ENCODE results near the gene TACO1.

DNA sequence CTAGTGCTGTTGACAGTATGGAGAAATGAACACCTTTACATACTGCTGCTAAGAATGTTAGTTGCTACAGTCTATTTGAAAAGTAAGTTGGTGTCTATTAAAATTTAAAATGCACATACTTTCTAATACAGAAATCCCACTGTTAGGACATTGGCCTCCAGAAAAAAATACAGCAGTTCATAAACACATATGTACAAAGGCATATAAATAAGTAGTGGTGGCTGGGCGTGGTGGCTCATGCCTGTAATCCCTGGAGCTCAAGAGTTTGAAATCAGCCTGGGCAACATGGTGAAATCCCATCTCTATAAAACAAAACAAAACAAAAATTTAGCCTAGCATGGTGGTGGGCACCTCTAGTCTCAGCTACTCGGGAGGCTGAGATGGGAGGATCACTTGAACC is 37.4 kb upstream of the TACO1 start:
- TF ChIP-seq, protein P1, sequence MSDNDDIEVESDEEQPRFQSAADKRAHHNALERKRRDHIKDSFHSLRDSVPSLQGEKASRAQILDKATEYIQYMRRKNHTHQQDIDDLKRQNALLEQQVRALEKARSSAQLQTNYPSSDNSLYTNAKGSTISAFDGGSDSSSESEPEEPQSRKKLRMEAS (IDR thresholded peaks at IDR 0.05), result no peak
- TF ChIP-seq, protein P2, sequence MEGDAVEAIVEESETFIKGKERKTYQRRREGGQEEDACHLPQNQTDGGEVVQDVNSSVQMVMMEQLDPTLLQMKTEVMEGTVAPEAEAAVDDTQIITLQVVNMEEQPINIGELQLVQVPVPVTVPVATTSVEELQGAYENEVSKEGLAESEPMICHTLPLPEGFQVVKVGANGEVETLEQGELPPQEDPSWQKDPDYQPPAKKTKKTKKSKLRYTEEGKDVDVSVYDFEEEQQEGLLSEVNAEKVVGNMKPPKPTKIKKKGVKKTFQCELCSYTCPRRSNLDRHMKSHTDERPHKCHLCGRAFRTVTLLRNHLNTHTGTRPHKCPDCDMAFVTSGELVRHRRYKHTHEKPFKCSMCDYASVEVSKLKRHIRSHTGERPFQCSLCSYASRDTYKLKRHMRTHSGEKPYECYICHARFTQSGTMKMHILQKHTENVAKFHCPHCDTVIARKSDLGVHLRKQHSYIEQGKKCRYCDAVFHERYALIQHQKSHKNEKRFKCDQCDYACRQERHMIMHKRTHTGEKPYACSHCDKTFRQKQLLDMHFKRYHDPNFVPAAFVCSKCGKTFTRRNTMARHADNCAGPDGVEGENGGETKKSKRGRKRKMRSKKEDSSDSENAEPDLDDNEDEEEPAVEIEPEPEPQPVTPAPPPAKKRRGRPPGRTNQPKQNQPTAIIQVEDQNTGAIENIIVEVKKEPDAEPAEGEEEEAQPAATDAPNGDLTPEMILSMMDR (IDR thresholded peaks at IDR 0.05; ENCODE audit: control extremely low read depth in 1 of 3, insufficient read depth in 1 of 3, low read depth in 1 of 3, low read length in 3 of 3), result no peak
- TF ChIP-seq JUND (IDR thresholded peaks at IDR 0.05; ENCODE audit: low read length) (no peak), POLR2A (IDR thresholded peaks at IDR 0.05; ENCODE audit: control extremely low read depth in 1 of 2, low read depth in 2 of 2, low read length in 2 of 2) (no peak), SRF (IDR thresholded peaks at IDR 0.05; ENCODE audit: low read depth, low read length) (no peak), RAD21 (IDR thresholded peaks at IDR 0.05 in 1 of 2, conservative IDR thresholded peaks at IDR 0.05 in 1 of 2; ENCODE audit: low read depth in 2 of 2, low read length in 2 of 2) (no peak), ATF2 (IDR thresholded peaks at IDR 0.05; ENCODE audit: low read length) (no peak), SP1 (IDR thresholded peaks at IDR 0.05; ENCODE audit: low read depth, low read length) (no peak), YY1 (IDR thresholded peaks at IDR 0.05; ENCODE audit: low read depth, low read length) (no peak), NANOG (IDR thresholded peaks at IDR 0.05; ENCODE audit: insufficient read depth, low read depth, low read length, poor library complexity, severe bottlenecking) (no peak), RFX5 (IDR thresholded peaks at IDR 0.05; ENCODE audit: borderline replicate concordance, low read depth, low read length) (no peak), CHD1 (IDR thresholded peaks at IDR 0.05; ENCODE audit: low read depth, low read length) (no peak), EP300 (IDR thresholded peaks at IDR 0.05; ENCODE audit: borderline replicate concordance in 1 of 2, low read depth in 2 of 2, low read length in 2 of 2) (no peak), KDM5A (IDR thresholded peaks at IDR 0.05; ENCODE audit: low read length) (no peak)
